Liver (tissue), 3 donors: ENCODE measurements around the gene ZNF467.

Experiments used
- GABPA ChIP-seq, 2 donors: IDR thresholded peaks in 1 of 2; conservative IDR thresholded peaks in 1 of 2; 2 replicates each; pipeline ENCODE4 v1.6.1; 2016; ENCODE audit warnings: antibody characterized with exemption in 2 of 2, mild to moderate bottlenecking in 1 of 2, moderate library complexity in 1 of 2
- NR2F2 ChIP-seq: IDR thresholded peaks from 2 replicates; pipeline ENCODE4 v1.6.1; 2016; ENCODE audit warnings: antibody characterized with exemption
- RXRA ChIP-seq, 2 donors: IDR thresholded peaks; 2 replicates each; pipeline ENCODE4 v1.6.1; 2017 to 2018; ENCODE audit warnings: antibody characterized with exemption in 2 of 2, mild to moderate bottlenecking in 1 of 2
- SP1 ChIP-seq: IDR thresholded peaks from 2 replicates; pipeline ENCODE4 v1.6.1; 2018; ENCODE audit warnings: antibody characterized with exemption, mild to moderate bottlenecking
- YY1 ChIP-seq: IDR thresholded peaks from 2 replicates; pipeline ENCODE4 v1.6.1; 2016; ENCODE audit warnings: antibody characterized with exemption, mild to moderate bottlenecking
- TF ChIP-seq, protein P1 (sequence below): fragments of 150-350 bp; IDR thresholded peaks from 2 replicates; pipeline ENCODE4 v1.5.1; 2017; ENCODE audit warnings: improper control_type of control experiment, low read depth, low read length; ENCODE audit not compliant: missing input control
- TF ChIP-seq, protein P2 (sequence below): IDR thresholded peaks from 2 replicates; pipeline ENCODE4 v1.6.1; 2016; ENCODE audit warnings: antibody characterized with exemption, mild to moderate bottlenecking
- donor health status: healthy.
- donor health status: healthy.

DNA sequence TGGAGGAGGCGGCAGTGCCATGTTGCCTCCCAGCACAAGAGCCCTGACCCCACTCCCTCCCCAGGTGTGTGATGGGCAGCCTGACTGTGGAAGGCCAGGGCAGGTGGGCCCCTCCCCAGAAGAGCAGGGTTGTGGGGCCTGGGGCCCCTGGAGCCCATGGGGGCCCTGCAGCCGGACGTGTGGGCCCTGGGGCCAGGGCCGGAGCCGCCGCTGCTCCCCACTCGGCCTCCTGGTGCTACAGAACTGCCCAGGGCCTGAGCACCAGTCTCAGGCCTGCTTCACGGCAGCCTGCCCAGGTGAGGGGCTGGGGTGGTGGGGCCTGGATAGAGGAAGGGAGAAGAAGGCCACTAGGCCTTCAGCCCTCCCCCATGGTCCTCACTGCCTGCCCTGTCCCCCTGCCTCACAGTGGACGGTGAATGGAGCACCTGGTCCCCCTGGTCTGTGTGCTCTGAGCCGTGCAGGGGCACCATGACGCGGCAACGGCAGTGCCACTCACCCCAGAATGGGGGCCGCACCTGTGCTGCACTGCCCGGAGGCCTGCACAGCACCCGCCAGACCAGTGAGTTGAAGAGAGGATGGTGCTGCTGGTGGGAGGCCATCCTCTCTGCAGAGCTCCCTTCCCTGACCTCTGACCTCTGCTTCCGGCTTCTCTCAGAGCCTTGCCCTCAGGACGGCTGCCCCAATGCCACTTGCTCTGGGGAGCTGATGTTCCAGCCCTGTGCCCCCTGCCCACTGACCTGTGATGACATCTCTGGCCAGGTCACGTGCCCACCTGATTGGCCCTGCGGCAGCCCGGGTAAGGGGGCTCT lies 18.2 kb upstream of the ZNF467 start:
- TF ChIP-seq, protein P1, sequence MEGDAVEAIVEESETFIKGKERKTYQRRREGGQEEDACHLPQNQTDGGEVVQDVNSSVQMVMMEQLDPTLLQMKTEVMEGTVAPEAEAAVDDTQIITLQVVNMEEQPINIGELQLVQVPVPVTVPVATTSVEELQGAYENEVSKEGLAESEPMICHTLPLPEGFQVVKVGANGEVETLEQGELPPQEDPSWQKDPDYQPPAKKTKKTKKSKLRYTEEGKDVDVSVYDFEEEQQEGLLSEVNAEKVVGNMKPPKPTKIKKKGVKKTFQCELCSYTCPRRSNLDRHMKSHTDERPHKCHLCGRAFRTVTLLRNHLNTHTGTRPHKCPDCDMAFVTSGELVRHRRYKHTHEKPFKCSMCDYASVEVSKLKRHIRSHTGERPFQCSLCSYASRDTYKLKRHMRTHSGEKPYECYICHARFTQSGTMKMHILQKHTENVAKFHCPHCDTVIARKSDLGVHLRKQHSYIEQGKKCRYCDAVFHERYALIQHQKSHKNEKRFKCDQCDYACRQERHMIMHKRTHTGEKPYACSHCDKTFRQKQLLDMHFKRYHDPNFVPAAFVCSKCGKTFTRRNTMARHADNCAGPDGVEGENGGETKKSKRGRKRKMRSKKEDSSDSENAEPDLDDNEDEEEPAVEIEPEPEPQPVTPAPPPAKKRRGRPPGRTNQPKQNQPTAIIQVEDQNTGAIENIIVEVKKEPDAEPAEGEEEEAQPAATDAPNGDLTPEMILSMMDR: no peak
- TF ChIP-seq NR2F2 (no peak), RXRA (IDR thresholded peaks at IDR 0.05) (no peak), GABPA (IDR thresholded peaks at IDR 0.05 in 1 of 2, conservative IDR thresholded peaks at IDR 0.05 in 1 of 2) (no peak), SP1 (no peak), YY1 (no peak)
- TF ChIP-seq, protein P2, sequence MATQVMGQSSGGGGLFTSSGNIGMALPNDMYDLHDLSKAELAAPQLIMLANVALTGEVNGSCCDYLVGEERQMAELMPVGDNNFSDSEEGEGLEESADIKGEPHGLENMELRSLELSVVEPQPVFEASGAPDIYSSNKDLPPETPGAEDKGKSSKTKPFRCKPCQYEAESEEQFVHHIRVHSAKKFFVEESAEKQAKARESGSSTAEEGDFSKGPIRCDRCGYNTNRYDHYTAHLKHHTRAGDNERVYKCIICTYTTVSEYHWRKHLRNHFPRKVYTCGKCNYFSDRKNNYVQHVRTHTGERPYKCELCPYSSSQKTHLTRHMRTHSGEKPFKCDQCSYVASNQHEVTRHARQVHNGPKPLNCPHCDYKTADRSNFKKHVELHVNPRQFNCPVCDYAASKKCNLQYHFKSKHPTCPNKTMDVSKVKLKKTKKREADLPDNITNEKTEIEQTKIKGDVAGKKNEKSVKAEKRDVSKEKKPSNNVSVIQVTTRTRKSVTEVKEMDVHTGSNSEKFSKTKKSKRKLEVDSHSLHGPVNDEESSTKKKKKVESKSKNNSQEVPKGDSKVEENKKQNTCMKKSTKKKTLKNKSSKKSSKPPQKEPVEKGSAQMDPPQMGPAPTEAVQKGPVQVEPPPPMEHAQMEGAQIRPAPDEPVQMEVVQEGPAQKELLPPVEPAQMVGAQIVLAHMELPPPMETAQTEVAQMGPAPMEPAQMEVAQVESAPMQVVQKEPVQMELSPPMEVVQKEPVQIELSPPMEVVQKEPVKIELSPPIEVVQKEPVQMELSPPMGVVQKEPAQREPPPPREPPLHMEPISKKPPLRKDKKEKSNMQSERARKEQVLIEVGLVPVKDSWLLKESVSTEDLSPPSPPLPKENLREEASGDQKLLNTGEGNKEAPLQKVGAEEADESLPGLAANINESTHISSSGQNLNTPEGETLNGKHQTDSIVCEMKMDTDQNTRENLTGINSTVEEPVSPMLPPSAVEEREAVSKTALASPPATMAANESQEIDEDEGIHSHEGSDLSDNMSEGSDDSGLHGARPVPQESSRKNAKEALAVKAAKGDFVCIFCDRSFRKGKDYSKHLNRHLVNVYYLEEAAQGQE: no peak
